Heart left ventricle (tissue), 13 donors: ENCODE results near the gene METTL27.
"Not testable (repeated sequence)": the region's sequence is repeated elsewhere in the genome, so short reads cannot be mapped to it uniquely, and the experiment has no call there.

Source experiments
- CTCF ChIP-seq, 12 donors: fragments of 200-600 bp; sonication (generic) in 4 of 12; IDR thresholded peaks; one replicate each; pipeline versions ENCODE4 v1.5.0 to v1.8.0; 2018 to 2022; ENCODE audit warnings: antibody characterized with exemption in 12 of 12, mild to moderate bottlenecking in 5 of 12
- POLR2A ChIP-seq, 2 donors: fragments of 450-650 bp; IDR thresholded peaks; one replicate each; pipeline ENCODE4 v1.6.1; 2017; ENCODE audit warnings: antibody characterized with exemption in 2 of 2, mild to moderate bottlenecking in 2 of 2, moderate library complexity in 2 of 2
- donor health status: ischemic (EF 13 %, LVEDD 7.1; RV severe dilation, severe dysfunction).
- donor health status: DM: no; HTN: yes; CAD: no.
- donor health status: DM: no; HTN: no; CAD: no.
- donor health status: ischemic (EF 25% LVEDD 6.9; RV normal size, moderate dysfunction).
- donor health status: ischemic (EF 25% LVEDD 5.7; RV mildly dilated, moderate dysfunction).
- donor health status: ischemic (EF 35%, LVEDD 5.7; RV mildly dilated, moderate dysfunction).
- donor health status: nonischemic (EF 11% LVEDD 7.7; RV severe dilation, severe dysfunction).
- donor health status: DM: yes; HTN: yes; CAD: no.
- donor health status: PGD.
- donor health status: ischemic (EF 29% LVEDD 5.4; RV normal size, mild dysfunction).
- donor health status: nonischemic (EF 23%, LVEDD 6.1; RV moderate dilation, normal function).

DNA sequence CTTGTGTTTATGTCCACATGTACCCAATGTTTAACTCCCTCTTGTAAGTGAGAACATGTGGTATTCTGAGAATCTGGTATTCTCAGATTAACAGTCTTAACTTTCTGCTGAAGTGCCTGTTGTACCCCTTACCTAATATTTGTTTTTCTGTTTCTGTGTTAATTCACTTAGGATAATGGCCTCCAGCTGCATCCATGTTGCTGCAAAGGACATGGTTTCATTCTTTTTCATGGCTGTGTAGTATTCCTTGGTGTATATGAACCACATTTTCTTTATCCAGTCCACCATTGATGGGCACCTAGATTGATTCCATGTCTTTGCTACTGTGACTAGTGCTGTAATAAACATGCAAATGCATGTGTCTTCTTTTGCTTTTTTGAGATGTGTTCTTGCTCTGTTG lies 47.1 kb downstream of the METTL27 start:
- not testable (repeated sequence) for TF ChIP-seq POLR2A, CTCF (IDR thresholded peaks at IDR 0.05)
